ENCODE data around the gene FAM78B. TPM values are rescaled to one million over a fixed set of nuclear protein-coding genes. Genes with fewer than 3 reads are reported as not detected.

FAM78B gene
- not detected in 2 replicates for total RNA-seq (2014; rRNA removed; shearing (Covaris generic))

DNA sequence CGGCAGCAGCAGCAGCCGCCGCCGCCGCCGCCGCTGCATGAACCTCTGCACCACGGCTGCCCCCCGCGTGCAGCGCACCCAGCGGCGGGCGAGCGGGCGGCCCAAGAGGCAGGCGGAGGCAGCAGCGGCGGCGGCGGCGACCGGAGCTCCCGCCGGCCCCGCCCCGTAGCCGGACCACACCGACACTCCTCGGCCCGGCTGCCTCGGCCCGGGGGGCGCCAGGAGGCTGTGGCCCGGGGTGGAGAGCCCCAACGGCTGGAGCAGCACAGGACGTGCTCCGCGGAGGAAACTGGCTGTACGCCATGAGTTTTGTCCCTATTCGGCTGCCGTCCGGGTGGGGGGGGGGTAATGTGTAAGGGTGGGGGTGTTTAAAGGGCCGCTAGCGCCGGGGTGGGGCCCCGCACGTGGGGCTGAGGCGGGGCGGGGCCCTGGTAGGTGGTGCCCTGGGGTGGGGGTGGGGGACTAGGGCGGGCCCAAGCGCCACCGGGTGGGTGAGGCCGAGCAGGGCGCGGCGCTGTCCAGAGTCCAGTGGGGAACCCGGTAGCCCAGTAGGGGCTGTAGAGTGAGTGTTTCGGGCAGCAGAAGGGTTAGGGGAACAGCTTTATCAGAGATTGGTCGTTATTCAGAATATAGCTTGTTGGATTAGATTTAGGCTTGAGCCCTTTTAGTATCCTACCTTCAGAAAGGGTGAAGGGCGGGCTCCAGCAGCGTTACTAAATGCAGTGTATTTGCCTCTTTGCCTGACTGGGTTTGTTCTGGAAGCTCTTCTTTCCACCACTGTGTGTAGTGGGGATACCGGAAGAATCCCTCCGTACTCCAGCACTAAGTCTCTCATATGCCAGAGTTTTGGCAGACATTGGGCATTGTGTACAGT is at the start of gene FAM78B:
Gene FAM78B, minus strand, starts transcription at position 304 of the 874 bp plus-strand sequence. CDS start 753 bp downstream, outside the sequence.
- peak; percentile 24 for DNase-seq (ENCODE audit: low spot score)

- no peak for DNase-seq (ENCODE audit: low spot score)
These were observed 35.7 kb upstream of the FAM78B start for GRCh38 chr1:166202546-166202945.

DNA sequence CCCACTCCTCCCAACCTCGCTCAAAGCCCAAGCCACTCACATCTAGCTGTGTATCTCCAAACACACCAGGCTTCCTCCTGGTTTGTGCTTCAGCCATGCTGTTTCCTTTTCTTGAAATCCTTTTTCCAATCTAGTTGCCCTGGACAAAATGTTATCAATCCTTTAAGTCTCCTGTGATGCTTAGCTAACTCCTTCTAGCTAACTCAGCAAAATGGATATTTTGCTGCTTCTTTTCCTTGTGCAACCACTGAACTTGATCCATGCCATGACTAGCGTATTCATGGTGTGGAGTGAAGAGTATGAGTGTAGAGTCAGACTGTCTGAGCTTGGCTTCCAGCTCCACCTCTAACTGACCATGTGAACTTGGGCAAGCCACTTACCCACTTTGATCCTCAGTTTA is 33.9 kb upstream of the FAM78B start:
- no peak for DNase-seq (ENCODE audit: low spot score)

GRCh38 chr1:166197597-166197996 is 30.8 kb upstream of the FAM78B start:
- DNase-seq (ENCODE audit: low spot score) = no peak

DNA sequence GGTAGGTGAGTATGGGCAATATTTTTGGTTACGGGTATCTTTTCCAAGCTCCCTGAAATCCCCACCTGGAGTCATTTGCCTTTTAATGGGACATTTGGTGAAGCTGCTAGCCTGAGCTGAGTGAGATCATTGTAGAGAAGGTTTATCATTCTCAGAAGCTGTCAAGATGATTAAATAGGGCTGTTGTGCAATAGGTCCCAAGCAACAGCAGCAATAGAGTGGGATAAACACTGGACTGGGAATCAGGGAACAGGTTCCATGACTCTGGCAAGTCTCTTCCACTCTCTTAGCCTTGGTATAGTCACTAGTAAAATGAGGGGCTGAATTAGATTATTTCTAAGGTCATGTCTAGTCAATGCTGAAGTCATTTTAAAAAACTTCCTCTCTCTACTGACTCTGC is 30.3 kb upstream of the FAM78B start:
- DNase-seq (ENCODE audit: low spot score) = no peak

DNA sequence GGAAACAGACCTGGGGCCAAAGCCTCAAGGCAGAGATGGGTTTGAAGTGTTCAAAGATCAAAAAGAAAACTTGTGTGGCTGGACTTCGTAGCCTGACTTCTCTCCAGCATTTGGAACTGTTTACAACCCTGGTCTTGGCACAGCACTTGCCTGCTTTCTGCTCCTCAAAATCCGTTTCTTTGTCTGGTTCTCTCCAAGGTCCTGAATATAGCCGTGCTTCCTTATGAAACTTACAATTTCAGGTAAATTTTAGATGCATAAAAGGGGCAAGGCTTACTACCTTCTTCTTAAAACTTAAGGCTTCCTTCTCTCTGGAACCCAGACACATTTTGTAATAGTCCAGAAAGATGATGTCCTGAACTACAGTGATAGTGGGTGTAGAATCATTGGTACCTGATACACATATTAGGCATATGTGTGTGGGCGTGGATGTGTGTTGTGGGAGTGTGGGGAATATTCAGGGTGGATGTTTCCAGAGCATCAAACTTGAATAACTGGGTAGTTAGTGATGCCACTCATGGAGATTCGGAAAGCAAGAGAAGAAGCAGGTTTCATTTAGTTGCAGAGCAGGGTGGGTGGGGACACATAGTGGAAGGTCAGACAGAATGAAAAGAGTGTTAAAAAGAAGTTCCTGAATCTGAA is 26.4 kb upstream of the FAM78B start:
- no peak for DNase-seq (ENCODE audit: low spot score)

DNA sequence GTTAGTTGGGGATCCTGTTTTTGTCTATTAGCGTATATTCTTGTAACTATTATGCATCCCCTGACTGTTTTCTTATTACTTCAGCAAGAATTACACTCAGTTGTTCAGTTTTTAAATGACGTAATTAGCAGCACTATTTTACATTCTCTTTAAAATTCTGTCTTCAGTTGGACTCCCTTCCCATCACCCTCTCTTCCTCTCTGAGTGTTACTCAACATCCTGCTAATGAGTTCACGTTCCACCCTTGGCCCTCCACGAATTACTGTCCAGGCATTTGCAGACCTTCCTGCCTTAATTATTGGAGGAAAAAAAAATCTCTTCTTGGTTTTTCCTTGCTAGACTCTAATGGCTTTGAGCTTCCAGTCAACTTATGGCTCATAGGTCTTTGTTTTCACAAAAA is 23.6 kb upstream of the FAM78B start:
- DNase-seq (ENCODE audit: low spot score) = no peak

DNA sequence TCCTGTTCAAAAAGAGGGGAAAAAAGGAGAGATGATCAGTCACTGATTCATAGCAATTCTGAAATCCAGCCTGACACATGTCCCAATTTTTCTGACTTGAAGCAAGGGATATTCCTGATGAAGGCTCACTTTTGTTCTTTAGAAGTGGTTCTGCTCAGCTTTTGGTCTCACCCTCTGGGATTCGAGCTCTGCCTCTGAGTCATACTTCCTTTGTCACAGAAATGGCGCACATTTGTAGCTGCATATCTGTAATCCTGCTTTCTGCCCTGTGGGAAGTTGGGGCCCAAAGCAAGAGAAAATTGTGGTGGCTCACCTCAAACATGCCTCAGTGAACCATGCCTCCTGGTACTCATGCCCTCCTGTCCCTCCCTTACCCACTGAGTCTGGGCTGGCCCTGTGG is 22.3 kb upstream of the FAM78B start:
- DNase-seq (ENCODE audit: low spot score) = no peak

DNA sequence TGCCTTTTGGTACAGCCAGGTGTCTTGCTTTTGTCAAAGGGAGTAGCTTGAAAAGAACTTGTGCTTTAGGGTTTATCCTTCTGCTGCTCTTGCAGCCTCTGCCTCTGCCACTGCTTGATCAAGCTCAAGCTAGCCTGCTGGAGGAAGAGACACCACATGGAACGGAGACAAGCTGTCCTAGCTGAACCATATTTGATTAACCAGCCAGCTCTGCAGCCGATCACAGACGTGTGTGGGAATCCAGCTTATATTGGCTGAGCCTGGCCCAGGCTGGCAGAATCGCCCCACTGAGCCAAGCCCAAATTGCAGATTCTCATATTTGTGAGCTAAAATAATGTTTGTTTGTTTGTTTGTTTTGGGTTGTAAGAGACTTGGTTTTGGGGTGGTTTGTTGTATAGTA is 18.7 kb upstream of the FAM78B start:
- DNase-seq (ENCODE audit: low spot score) = no peak

DNA sequence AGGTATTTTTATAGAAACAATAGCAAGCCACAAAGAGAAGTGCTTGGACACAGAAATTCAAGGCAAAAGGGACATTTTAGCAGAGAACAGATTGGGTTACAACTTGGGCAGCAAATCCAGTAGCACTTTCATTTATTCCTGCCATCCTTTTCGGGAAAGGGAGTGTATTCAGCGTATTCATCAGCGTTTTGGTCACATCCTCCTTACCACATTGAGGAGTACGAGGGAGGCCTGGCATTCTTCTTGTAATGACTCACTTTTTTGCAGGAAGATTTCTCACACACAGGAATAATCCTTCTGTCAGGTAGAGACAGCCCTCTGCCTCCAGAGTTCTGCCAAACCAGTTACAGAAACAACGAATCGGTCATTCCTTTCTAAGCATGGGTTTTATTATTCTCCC is 18.1 kb upstream of the FAM78B start:
- no peak for DNase-seq (ENCODE audit: low spot score)

- DNase-seq (ENCODE audit: low spot score) = no peak
These were observed 17.2 kb upstream of the FAM78B start for GRCh38 chr1:166184012-166184411.

GRCh38 chr1:166182281-166182680 is 15.5 kb upstream of the FAM78B start:
- DNase-seq (ENCODE audit: low spot score) = no peak

DNA sequence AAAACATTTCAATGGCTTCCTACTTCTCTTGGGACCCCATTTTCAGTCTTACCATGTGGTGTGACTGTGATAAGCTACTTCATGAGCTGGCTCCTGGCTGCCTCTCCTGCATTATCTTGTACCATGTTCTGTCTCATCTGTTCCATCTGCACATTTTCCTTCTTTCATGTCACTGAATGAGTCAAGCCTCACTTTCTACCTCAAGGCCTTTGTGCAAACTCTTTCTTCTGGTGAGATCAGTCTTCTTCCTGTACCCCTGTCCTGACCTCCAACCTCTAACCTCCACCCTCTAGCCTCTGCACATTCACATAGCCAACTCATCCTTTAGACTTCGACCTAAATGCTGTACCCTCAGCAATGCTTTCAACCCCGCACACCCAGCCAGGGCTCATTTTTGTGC is 9.6 kb upstream of the FAM78B start:
- DNase-seq (ENCODE audit: low spot score) = no peak

DNA sequence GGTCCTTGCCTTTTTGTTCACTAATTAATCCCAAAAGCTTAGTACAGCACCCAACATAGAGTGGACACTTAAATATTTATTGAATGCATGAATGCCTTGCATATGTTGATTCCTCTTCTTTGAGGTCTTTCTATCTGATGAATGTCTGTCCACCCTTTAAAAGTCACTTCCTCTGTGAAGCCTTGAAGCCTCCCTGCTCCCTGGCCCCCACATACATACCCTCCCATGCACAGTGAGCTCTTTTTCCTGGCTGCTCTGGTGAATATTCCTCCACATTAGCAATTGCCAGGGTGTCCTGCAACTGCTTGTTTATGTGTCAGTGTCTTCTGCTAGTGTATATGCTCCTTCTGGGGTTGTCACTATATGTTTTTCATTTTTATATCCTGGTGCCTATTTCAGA is 8.2 kb upstream of the FAM78B start:
- DNase-seq (ENCODE audit: low spot score) = no peak

DNA sequence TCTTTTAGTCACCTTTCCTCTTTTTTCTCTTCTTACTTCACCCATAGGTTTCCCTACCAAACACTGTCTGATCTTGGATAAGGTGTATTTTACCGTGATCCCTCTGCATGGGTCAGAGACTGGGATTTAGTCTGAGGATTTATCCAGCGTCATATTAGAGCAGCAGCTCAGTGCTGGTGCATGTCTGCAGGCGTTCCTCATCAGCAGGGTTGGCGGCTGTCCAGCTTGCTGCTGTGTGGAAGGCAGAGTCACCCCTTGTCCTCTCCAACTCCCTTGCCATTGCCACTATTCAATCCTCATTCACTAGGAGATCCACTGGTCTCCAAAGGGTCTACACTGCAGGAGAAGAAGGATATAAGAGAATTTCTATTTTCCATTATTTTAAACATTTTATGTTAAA is 7.3 kb upstream of the FAM78B start:
- DNase-seq (ENCODE audit: low spot score) = no peak

DNA sequence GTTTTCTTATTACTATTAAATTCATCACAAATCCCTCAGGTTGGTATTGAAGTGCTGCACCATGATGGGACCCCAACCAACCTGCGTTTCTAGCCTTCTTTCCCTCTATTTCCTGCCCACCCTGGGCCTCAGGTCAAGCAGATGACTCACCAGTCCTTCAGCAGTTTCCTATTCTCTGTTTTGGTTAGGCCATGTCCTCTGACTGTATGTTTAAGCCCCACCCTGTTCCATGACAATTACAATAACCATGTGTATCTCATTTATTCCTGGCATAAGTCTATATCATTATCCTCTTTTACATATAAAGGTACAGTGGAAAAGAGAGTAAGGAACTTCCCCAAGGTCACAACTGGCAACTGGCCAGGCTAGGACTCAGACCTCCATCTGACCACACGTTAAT is 5.3 kb upstream of the FAM78B start:
- DNase-seq (ENCODE audit: low spot score) = no peak

GRCh38 chr1:166170726-166171125 is 3.9 kb upstream of the FAM78B start:
- DNase-seq (ENCODE audit: low spot score) = peak; percentile 1

- DNase-seq (ENCODE audit: low spot score) = no peak
These were observed 3.3 kb upstream of the FAM78B start for GRCh38 chr1:166170075-166170474.

GRCh38 chr1:166169182-166169581 is 2.4 kb upstream of the FAM78B start:
- DNase-seq (ENCODE audit: low spot score) = no peak

DNA sequence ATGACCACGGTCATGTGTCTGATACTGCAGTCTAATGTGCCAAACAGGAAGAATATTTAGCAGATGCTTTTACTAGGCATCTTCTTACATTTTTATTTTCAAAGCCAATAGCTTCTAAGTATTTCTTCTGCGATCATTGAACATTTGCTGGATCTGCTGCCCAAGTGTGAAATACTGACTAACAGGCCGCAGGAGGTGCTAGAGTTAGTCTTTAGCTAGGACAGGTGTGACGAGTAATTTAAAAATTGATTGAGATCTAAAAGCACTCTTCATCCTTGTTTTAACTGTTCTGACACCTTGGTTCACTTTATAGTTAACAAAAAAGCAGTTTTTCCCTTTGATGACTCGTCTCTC is 748 bp upstream of the FAM78B start:
- peak; percentile 19 for DNase-seq (ENCODE audit: low spot score)

DNA sequence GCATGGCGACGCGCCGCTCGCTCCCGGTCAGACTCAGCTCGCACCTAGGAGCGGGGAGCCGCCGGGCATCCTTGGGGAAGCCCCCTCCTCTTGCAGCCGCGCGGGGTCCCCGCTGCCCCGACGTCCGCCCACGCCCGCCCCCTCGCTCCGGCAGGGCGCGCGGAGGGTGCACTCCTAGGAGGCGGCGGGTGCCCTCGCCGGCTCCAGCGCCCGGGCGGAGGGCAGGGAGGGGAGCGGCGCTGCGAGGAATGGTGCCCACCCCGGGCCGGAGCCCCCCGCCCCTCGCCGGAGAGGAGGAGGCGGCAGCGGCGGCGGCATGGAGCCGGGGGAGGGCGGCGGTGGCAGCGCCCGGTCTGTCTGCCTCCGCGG is 488 bp downstream of the FAM78B start:
- no peak for DNase-seq (ENCODE audit: low spot score)

DNA sequence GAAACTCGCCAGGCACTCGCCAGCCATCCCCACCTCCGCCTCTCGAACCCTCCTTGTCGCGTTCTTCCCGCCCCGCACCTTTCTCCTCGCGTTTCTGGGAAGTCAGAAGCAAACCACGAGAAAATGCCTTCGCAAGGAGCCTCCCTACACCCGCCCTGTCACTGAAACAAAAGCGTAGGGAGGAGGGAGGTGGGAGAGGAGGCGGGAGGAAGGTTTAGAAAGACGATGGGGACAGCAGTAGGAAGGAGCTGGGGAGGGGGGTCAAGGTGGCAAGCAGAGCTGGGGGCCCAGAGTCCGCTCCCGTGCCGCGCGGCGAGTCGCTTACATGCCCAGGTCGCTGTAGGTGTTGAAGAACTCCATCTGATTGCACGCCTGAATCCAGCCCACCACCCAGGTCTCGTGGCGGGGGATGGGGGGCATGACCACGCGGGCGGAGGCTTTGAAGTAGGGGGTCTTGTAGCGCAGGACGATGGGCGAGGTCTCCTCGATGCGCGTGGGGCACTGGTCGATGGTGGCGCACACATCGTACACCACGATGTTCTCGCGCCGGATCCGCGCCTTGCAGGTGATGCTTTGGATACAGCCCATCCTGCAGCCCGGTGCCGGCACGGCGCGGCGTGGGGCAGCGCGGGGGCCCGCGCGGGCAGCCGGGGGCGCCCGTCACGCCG is 1.0 kb downstream of the FAM78B start:
- no peak for DNase-seq (ENCODE audit: low spot score)

Data from HT-29 (cell line).